GM19372 (cell line): ENCODE results near the gene ENO4.

Experiments used
- ATAC-seq: cut with Tn5 transposase; IDR thresholded peaks from one replicate; pipeline ENCODE4 v1.9.1; 2021; ENCODE audit warnings: mild to moderate bottlenecking, low read depth, moderate library complexity; ENCODE audit not compliant: unreplicated experiment

ENO4 gene

DNA sequence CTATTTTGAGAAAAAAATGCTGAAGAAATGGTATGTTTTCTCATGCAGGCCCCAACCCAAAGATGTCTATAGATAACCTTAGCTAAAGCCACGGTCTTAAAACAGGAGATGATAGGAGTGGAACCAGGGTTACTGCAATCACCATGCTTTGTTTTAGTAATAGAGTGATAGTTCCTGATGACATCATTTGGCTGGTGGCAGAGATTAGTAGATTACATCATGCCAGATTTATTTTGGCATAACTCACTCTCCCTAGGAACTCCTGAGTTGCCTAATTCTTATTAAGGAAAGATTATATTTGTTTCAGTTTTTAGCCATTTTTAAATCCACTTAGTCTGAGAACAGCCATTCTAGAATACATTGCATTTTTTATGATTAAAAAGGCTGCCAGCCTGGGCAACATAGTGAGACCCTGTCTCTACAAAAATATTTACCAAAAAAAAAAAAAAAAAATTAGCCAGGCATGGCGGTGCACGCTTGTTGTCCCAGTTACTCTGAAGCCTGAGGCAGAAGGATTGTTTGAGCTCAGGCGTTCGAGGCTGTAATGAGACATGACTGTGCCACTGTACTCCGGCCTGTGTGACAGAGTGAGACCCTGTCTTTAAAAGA is 17.8 kb downstream of the ENO4 start:
- ATAC-seq: no peak

DNA sequence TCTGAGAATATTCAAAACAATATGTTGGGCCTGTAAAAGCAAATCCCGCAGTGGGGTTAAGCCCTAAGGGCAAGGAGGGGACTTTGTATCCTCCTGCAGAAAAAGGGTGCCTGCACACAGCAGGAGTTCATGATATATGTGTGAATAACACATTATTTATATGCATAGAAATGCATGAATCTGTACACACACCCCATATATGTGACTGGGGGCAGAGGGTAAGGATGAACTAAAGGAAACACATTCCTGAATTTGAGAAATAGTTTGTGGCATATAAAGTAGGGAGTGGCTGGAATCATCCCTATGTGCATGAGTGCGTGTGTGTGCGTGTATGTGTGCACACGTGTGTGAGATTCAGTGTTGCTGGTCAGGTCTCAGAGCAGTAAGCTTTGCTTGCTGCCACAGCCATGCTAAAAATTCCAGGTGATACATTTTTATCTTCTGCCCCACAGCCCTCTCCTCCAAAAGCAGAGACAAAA is 18.9 kb downstream of the ENO4 start:
- ATAC-seq: no peak

DNA sequence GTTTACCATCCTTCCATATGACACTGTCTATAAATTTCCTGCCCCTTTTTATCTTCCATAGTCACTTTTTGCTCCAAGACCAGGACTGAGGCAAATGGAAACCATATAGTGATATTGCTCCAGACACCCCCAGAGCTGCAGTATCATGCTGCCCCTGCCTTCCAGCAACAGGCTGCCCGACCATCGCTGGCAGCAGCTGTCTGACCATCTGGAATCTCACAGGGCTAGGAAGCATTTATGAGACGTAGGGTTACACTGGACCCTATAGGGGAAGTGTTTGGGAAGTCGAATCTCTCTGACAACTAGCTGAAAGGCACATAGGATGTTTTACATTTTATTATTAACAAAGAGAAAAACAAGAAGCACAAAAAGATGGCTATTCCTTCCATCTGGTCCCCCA is 19.4 kb downstream of the ENO4 start:
- ATAC-seq: no peak

DNA sequence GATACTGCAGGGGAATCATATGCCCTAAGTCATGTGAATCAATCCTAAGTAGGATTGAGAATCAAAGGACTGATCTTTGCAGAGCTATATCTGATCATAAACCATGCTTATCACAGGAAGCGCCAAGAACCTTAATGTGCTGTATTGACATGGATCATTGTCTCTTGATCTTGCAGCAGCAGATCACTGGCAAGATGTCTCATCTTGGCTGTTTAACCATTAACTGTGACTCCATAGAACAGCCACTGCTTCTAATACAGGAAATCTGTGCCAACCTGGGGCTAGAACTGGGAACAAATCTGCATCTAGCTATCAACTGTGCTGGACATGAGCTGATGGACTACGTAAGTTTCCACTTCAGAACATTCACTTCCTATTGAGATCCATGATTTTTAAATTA is 21.6 kb downstream of the ENO4 start:
- ATAC-seq: no peak

DNA sequence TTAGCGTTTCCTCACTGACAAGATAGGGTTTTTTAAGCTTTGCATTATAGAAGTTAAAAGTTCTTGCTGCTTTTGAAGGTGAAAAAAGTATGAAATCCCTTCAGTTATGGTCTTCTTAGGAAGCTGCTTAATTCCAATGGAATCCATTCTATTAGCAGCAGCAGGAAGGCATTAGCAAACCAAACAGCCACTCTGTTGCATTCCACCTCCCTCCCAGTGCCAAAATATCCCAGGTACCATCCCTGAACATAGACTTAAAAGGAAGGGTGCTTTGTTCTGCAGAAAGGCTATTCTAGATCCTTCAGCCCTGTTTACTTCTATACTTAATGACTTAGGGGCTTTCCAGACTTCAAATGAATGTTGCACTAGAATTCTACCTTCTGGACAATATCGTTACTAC is 23.8 kb downstream of the ENO4 start:
- ATAC-seq: no peak

DNA sequence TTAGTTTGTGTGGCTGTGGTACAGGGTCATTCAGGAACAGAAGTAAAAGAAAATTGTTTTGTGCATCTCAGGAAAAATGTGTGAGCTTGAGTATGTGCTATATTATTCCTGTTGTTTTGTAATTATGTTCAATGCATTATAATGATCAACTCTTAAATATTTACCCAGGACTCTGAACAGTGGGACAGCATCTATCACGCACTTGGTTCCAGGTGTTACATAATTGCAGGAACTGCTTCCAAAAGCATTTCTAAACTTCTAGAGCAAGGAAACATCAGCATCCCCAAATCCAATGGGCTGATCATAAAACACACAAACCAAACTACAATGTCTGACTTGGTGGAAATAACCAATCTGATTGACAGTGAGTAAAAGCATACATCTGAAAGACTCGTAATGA is 26.6 kb downstream of the ENO4 start:
- ATAC-seq: no peak

DNA sequence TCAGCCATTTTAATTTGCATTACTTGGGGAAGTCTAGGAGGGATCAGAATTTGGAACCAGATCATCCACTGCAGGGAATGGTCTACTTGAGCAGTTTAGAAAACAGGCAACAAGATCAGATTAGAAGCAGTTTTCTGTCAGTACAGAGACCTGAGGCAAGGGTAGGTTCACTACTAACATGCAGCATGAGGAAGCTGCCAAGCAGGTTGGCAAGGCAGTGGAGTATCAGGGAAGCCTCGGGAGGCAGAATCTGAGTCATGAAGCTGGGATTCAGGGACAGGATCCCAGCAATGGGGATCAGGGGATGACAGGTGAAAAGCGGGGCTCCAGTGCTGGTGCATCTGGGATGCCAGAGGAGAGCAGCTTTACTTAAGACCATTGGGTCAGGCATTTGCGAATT is 28.1 kb downstream of the ENO4 start:
- no peak for ATAC-seq

DNA sequence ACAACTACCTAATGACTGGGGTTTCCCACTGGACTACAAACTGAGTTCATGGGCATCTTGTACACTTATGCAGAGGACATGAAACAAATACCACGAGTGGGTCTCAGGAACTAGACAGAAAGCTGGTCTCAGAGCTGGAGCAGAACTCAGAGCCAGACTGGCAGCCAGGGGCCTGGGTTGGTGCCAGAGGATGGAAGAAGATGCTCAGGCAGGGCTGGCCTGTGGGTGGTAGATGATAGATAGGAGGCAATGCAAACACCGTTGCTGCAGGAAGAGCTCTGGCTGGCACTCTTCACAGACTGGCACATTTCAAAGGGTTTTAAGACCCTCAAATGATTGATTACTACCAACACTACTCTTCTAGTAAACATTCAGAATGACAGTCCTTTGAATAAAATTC is 28.8 kb downstream of the ENO4 start:
- no peak for ATAC-seq

DNA sequence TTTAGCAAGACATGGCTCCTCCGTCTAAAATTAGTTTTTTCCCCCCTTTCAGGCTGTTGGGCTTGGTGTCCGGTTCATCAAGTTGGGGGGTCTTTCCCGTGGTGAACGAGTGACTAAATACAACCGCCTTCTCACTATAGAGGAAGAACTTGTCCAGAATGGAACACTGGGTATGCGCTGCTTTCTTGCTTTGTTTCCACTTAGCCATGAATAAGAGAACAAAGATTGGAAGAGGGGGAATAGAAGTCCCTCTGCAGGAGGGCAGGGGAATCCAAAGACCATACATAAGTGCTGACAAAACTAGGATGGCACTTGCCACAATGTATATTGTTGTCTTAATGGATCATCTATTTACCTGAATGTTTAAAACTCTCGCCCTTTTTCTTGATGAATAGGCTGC is 30.5 kb downstream of the ENO4 start:
- ATAC-seq: no peak

DNA sequence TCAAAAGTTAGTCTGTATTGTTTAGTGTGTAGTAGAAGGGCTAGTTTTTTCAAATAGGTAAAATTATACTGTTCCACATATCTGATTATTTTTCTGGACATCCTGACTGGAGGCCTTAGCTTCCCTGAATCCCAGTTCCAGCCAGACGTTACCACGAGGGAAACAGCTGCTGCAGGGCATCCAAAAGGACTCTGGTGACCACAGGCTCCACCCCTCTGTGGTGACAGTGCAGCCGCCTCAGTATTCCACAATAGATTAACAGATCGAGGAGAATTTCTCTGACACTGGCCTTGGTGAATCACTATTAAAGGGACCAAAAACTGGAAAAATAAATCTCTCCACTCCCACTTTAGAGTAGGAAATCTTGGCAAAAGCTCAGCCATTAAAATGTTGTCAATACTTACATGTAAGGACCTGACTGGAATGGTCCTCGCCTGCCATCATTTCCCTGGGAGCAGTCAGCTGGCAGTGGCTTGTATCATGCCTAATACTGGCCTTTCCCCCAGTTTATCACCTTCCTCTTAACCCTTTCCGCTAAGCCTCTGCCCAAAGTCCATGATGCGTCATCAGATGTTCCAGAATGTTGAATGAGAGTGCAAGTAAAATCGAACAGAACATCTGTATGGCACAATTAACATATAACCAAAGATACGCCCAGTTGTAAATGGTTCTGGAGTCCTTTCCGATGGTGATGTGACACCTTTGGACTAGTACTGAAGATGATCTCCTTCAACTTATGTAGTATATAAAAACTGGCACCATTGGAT is 31.6 kb downstream of the ENO4 start:
- ATAC-seq: no peak

DNA sequence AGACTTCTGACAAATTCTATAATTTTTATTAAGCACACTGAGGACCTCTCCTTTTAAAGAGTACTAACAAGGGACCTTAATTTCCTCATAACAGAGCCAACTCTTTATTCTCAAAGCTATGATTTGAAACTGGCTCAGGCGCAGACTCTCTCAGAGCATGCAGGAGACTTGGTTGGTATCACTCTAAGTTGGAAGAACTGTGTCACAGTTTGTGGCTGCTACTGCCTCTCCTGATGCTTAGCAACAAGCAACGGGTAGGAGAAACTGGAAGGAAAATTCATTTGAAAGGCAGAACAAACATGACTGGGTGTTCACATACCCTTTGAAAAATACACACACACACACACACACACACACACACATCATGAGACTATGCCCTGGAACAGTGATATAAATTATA is 33.3 kb downstream of the ENO4 start:
- ATAC-seq: no peak

DNA sequence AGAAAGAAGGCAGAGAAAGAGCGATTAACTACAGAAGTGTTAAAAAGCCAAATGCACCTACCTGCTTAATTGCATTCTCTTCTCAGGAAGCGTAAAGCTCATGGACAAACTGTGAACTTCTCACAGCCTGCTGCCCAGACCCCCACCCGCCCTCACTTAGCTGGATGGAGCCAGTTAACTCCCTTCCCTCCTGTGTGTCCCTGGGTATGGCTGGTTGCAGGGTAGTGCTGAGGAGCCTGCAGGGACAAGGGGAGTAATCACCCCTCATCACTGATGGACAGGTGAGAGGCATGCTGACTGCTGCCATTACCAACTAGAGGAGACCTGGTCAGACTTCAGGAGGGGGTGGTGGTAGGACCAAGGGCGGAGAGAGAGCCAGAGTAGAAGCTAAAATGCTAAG is 37.5 kb downstream of the ENO4 start:
- no peak for ATAC-seq

DNA sequence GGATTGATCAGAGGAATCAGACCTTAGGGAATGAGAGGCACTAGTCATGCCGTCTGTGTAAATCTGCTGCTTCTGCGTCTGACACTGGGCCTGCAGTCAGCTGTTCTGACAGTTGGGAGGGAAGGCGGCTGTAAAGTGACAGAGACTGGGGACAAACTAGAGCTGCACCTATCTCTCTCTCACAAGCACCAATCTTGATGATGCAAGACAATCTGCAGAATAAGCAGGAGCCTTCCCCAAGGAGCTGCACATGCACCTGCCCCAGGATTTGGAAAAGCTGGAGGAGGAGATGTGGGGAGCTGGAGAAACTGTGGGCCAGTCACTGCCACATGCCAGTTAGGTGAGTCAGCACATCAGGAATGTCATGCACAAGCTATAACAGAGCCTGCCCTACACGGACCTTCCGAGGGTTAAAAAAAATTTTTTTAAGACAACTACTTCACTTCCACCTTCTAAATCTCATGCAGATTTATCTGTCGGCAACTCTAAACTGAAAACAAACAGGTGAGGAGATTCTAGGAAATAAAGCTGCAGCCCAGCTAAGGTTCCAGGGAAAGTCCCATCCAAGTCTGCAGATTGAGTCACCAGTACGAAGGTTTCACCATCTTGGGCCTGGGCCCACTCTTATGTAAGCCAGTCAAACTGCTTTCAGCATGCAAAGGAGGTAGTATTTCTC is 39.2 kb downstream of the ENO4 start:
- ATAC-seq: no peak

DNA sequence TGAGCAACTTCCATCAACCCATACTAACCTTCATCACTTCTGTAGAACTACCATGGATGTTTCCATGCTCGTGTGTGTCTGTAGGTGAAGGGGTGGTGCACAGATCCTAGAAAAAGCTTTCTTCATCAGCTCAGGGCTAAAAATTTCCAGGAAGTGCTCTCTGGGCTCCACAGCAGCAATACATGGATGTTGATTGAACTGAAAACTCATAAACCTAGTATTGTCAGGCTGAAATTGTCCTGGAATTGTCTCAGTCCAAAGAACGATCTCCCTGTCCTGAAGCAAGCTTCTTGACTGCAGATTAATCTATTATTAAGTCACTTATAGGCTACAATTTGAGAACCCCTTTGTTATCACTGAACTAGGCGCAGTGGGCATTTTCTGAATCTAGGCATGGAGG is 39.8 kb downstream of the ENO4 start:
- no peak for ATAC-seq

DNA sequence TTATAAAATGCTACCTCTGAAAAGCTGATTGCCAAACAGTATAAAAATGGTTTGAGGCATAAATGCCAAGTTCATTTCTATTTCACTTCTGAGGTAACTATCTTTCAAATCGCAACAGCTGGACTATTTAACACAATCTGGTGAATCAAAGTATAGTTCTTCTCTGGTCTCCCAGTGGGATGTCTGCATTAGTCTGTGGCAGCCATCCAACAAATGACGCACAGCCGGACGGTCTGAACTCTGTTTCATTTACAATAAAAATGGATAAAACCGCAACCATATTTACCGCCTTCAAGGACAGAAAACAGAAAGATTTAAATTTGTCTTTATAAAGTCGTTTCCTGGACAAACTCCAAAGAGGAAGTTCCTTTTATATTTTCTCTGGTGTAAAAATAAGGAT is 41.9 kb downstream of the ENO4 start:
- no peak for ATAC-seq

DNA sequence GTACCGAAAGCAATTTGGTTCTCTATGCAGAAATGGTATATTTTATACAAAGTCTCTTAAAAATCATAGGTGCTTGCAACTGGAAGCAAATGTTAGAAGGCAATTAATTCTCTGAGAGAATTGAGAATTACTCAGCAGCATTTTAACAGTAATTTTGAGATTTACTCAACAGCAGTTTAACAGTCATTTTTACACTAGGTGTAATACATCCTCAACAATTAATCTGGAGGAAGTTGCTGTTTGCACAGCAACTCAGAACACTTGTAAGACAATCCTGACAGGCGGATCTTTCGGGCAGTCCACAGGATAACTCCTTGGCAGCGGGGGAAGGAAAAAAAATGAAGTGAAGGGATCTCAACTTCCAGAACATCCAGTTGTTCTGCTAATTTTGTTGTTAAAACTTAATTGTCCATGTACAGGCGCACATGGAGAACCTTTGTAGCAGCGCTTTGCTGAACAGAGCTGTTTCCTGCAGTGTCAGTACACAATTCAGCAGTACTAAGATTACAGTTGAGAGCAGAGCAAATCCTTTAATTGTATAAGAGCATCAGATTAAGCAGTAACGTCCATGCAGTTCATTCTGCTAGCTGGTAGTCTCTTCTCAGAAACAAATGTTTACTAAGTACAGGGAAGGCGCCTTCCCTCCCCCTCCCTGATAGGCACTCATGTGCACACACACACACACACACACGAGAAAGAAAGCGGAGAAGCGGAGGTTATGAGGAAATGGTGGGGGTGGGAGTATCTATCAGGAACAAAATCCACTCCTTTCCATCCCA is 43.8 kb downstream of the ENO4 start:
- ATAC-seq: no peak

DNA sequence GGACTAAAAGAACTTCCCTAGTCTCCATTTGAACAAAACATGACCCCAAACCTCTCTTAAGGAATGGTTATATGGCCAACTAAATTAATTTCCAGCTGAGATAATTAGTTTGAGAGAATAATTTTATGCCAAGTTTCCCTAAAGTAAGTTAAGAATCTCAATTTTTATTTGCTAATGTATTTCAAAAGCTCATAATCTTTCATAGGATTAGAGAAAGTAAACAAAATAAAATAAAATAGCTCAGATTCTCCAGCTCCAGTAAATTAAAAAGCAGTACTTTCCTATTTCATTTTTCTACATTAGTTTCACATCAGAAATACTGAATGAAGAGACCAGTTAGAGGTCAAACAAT is 44.4 kb downstream of the ENO4 start:
- no peak for ATAC-seq

DNA sequence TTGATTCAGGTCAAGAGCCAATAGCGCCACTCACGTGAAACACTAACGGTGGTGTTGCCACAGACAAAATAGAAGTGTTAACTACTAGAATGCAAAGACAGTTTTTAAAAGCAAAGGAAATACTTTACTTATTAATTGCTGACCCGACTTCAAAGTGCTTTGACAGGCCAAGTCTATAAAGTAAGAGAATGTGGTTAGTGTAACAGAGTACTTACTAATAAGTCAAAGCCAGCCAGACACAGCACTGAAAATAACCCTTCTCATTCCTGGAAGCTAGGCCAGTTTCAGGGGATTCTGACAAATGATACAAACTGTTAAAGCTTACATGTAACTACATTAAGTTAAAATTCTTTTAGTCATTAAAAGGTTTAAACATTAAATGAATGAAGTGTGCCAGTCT is 50.3 kb downstream of the ENO4 start:
- no peak for ATAC-seq

DNA sequence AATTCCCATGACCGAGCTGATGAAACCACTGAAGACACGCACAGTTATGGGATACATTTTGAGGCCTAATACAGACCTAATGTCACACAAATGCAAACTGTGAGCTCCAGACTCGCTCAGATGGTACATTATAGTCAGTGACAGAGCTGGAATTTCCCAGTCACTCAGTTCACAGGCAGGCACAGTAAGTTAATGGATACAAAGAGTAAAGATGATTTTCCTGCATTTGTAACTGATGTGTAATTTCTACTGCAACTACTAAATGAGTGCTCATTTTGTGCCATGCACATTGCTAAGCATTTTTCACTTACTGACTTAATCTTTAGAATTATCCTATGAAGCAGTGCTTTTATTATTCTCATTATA is 56.5 kb downstream of the ENO4 start:
- no peak for ATAC-seq

DNA sequence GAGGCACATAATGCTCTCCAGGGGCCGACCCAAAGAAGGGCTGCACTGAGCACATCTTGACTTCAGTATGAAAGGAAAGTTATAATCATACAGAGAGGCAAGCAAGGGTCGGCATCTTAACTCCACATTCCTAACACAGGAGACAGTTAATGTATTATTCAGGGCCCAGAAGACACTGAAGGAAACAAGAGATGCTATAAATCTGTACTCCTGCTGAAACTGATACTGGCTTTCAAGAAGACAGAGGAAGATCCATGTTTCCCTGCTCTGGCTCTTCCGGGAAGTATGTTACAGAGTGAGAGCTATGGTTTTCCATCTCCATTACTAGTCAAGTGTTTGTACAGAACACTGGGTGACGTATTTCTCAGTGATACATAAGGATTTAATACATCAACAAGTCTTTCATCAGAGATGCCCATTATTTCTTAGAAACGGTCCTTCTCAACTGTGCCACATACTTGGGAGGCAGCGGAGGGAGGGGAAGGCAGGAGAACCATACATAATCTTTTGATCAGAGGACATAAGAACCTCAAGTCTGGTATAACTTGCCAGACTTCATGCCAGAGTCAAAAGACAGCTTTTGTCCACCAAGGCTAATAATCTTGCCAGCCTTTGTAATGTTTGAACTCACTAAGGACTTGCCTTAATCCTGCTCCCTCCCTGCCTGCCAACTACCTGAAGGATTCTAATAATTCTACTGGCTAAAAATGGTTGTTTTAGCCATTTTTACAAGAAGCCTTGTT is 58.1 kb downstream of the ENO4 start:
- ATAC-seq: no peak

DNA sequence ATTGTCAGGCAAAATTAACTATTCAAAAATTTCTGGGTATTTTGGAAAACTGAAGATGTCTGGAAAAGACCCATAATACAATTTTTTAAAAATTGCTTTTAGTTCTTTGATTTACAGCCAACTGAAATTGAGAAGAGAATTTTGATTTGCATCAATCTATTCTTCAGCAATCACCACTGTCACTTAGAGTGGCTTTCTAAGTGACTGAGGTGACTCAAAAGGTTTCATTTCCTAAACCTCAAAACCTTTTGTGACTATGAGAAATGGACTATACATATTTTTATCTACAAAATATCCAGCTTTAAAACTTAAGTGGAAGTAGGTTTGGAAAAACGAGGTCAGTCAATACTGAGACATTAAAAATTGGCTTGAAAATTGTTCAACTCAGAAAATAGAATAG is 60.0 kb downstream of the ENO4 start:
- no peak for ATAC-seq
